SJCRH30 (cell line): ENCODE data around the gene FGFR2. TPM values are rescaled to one million over a fixed set of nuclear protein-coding genes. Genes with fewer than 3 reads are reported as not detected.
"Not testable (repeated sequence)": the region's sequence is repeated elsewhere in the genome, so short reads cannot be mapped to it uniquely, and the experiment has no call there.

Experiments used
- DNase-seq, 2 experiments: peaks; one replicate each; pipeline ENCODE4 v3.0.0-alpha.2; 2015 to 2020
- H3K27ac ChIP-seq: fragments of 250-450 bp; sonication (Bioruptor Pico); 2 replicates; pipeline ENCODE4 v1.5.1; 2020; ENCODE audit warnings: mild to moderate bottlenecking, moderate library complexity
- H3K27me3 ChIP-seq: fragments of 250-450 bp; sonication (Bioruptor Pico); 2 replicates; pipeline ENCODE4 v1.5.1; 2020; ENCODE audit warnings: mild to moderate bottlenecking, moderate library complexity
- H3K36me3 ChIP-seq: fragments of 250-450 bp; sonication (Bioruptor Pico); 2 replicates; pipeline ENCODE4 v1.5.1; 2020; ENCODE audit warnings: mild to moderate bottlenecking, moderate library complexity
- H3K4me1 ChIP-seq: fragments of 250-450 bp; sonication (Bioruptor Pico); 2 replicates; pipeline ENCODE4 v1.5.1; 2020; ENCODE audit warnings: mild to moderate bottlenecking, moderate library complexity
- H3K4me3 ChIP-seq: fragments of 250-450 bp; sonication (Bioruptor Pico); 2 replicates; pipeline ENCODE4 v1.5.1; 2020; ENCODE audit warnings: mild to moderate bottlenecking, moderate library complexity
- H3K9me3 ChIP-seq: fragments of 250-450 bp; sonication (Bioruptor Pico); replicated peaks from 2 replicates; pipeline ENCODE4 v1.5.1; 2020; ENCODE audit warnings: mild to moderate bottlenecking, moderate library complexity
- total RNA-seq: library from RNA; depleted of rRNA; stranded (reverse); fragments of >200 nt; shearing (Covaris generic); gene quantifications from 2 replicates; pipeline ENCODE4 v1.2.3, GENCODE V29; 2014

The FGFR2 gene
- total RNA-seq, 1 experiment from 2014 or later: 44.8 TPM

DNA sequence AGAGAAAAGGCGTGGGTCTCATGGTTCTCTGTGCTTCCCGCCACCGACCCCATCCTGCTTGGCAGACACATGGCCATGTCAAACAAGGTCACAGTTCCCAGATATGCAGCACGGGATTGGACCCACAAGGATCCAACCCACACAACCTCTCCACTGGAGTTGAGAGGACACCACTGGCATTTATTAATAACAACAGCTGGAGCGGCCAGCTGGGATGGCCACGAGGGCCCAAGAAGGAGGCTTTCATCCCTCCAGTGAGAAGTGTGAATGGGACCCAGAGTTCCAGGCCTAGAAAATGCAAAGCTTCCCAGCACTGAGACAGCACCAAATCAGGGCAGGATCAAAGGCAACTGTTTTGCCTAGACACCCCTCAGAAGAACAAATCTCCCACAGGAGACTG is 31.5 kb downstream of the FGFR2 start:
- Histone ChIP-seq H3K9me3 (no peaks in the 10 kb centered on the region), H3K4me3 (no peak overlapping the region), H3K36me3 (peaks cover 3% of the 10 kb centered on the region; the same call in 1 of the 2 replicates), H3K4me1 (peaks cover 15% of the 10 kb centered on the region), H3K27ac (peak overlapping the region; percentile 19), H3K27me3 (no peaks in the 10 kb centered on the region)
- peak; percentile 69 to 77 for DNase-seq

DNA sequence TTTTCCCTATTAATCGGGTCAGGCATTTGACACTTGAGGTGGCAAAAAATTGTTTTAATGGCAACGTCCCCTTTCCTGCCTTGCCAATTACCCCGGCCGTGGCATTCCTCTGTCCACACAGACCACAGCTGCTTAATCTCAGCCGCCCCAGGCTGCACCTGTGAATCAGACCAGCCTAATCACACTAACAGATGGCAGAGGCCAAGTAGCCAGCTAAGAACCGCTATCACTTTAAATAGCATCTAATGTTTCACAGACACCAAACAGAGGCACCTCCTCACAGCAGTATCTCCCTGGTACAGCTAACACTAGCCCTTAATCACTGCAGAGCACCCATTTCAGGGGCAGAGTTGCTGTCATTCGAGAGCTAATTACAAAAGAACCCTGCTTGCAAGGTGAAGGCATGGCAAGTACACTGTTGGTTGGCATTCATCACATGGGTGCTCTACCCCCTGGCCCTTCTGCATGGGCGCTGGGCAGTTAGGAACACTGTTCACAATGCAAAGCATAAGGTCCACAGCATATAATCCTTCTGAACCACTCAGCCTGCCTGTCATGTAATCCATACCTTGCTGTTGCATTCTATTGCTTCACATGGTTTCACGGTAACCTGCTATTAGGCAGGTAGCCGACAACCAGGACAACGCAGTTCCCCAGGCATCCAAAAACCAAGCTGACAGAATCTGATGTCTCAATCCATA is 38.8 kb downstream of the FGFR2 start:
- Histone ChIP-seq H3K4me1 (peaks cover 20% of the 10 kb centered on the region), H3K36me3 (peaks cover 3% of the 10 kb centered on the region; the same call in 1 of the 2 replicates), H3K27me3 (no peaks in the 10 kb centered on the region), H3K4me3 (no peak overlapping the region), H3K27ac (peak overlapping the region; percentile 27), H3K9me3 (no peaks in the 10 kb centered on the region)
- DNase-seq: peak; percentile 94 to 97

DNA sequence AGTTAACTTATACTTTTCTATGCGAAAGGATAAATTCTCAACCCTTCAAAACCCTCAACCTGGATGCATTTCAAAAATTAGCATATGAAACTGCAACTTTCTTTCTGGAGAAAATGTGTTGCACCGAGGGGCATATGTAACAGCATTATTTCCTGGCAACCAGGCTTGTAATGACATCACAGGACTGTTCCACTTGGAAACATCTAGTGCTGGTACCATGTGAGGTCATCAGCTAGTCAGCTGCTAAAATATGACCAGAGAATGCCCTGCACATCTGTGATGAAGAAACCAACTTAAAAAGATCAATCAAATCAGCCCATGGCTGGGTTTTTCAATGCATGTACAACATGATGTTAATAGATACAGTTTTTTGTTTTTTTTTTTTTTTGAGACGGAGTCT is 40.0 kb downstream of the FGFR2 start:
- no peaks in the 10 kb centered on the region for H3K36me3 ChIP-seq
- H3K4me3 ChIP-seq: no peak overlapping the region
- H3K9me3 ChIP-seq: no peaks in the 10 kb centered on the region
- no peaks in the 10 kb centered on the region for H3K27me3 ChIP-seq
- no peak for DNase-seq
- H3K27ac ChIP-seq: no peak overlapping the region
- peaks cover 20% of the 10 kb centered on the region for H3K4me1 ChIP-seq

DNA sequence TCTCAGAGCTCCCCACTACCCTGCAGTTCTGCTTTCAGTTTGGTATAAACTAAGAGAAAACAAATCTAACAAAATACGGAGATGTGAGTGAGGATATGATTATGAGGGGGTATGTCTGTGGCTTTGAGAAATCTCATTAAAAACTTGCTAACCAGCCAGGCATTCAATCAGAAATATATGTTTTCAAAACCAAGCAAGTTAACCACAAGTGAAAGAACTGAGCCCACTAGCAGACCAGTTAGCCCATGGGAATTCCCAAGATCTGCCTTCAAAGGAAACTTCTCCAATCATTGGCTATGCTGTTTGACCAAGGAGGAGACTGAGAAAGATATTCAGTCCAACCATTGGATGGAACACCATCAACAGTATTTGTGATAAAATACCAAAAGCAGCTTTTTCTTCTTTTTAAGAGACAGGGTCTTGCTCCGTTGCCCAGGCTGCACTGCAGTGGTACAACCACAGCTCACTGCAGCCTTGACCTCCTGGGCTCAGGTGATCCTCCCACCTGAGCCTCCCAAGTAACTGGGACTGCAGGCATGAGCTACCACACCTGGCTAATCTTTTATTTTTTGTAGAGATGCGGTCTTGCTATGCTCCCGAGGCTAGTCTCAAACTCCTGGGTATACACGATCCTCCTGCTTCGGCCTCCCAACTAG is 41.2 kb downstream of the FGFR2 start:
- Histone ChIP-seq H3K27me3 (no peaks in the 10 kb centered on the region), H3K4me3 (no peak overlapping the region), H3K4me1 (peaks cover 20% of the 10 kb centered on the region), H3K27ac (no peak overlapping the region), H3K9me3 (no peaks in the 10 kb centered on the region), H3K36me3 (no peaks in the 10 kb centered on the region)
- DNase-seq: no peak

DNA sequence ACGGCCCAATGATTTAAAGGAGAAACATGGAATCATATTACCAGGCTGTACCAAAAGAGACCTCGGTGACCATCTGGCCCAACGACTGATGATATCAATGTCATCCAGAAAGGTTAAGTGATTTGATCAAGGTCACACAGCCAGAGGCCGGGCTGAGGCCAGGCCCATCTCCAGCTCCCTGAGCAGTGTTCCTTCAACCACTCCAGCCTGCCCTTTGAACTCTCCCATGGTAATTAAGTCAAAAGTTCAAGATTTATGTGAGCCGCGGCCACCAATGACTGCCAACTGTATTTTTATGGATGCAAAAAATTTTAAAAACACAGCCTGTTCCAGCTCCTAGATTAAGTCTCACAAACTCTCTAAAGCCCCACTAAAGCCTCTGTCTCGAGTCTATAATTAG is 41.8 kb downstream of the FGFR2 start:
- Histone ChIP-seq H3K4me1 (peaks cover 20% of the 10 kb centered on the region), H3K36me3 (no peaks in the 10 kb centered on the region), H3K4me3 (no peak overlapping the region), H3K9me3 (peaks cover 4% of the 10 kb centered on the region; the same call in 1 of the 2 replicates), H3K27ac (no peak overlapping the region), H3K27me3 (no peaks in the 10 kb centered on the region)
- no peak for DNase-seq

DNA sequence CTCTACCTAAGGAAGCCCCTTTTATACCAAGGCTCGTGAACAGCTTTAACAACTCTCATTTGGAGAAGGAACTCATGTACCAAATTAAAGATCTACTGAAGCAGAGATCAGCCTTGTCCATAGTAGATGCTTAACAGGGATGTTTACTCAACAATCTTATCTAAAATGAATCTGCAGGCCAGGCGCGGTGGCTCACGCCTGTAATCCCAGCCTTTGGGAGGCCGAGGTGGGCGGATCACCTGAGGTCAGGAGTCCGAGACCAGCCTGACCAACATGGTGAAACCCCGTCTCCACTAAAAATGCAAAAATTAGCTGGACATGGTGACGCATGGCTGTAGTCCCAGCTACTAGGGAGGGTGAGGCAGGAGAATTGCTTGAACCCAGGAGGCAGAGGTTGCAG is 43.3 kb downstream of the FGFR2 start:
- peaks cover 16% of the 10 kb centered on the region for H3K4me1 ChIP-seq
- H3K27ac ChIP-seq, H3K4me3 ChIP-seq, H3K27me3 ChIP-seq, H3K9me3 ChIP-seq, DNase-seq: not testable (repeated sequence)
- H3K36me3 ChIP-seq: peaks cover 10% of the 10 kb centered on the region

DNA sequence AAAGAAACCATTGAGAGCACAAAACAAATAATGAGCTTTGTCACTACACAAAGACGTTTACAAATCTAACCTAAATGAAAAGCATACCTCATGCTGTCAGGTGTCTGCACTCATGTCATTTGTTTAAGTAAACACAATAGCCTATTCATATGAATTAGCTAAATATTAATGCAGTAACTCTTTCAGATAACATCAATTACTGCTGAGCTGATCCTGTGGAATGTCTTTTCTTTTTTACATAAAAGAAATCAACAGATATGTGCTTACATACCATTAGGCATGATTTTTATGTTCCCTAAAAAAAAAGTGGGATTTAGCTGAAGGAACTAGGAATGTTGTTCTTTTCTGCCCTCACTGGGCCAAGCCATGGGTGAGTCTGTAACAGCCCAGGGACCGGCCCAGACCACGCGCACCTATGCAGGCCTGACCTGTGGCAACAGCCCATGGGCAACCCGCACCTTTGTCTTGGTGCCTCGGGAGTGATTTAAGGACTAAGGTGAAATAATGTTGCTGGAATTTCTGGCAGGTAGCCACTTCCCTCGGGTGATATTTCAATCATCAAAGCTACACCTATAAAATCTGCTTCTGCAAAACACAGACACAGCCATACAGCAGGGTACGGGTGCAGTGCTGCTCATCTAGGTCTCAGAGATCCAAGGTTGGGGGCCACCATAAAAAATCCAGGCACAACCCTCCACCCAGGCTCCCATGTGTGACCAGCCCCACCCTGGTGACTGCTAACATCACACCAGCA is 44.6 kb downstream of the FGFR2 start:
- H3K27me3 ChIP-seq: no peaks in the 10 kb centered on the region
- H3K4me1 ChIP-seq: peaks cover 6% of the 10 kb centered on the region
- H3K36me3 ChIP-seq: peaks cover 17% of the 10 kb centered on the region
- H3K9me3 ChIP-seq: peaks cover 11% of the 10 kb centered on the region; the same call in 1 of the 2 replicates
- H3K4me3 ChIP-seq: no peak overlapping the region
- DNase-seq: no peak
- no peak overlapping the region for H3K27ac ChIP-seq

DNA sequence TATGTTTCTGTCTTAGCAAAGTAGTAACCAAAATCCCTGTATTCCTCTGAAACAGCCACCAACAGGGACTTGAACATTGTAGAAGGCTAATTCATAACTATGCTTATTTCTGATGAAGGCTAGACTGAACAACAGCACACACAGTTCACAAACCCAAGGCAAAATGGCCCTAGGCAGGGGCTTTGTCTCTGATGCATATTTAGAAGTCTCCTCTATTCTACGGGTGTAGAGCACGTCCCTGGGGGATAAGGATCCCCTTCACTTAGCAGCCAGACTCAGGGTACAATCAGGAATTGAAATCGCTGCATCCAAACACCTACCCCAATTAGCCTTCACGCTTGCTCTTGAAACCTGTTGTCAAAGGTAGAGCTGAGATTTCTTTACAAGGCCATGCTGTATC is 45.5 kb downstream of the FGFR2 start:
- no peak for DNase-seq
- peaks cover 17% of the 10 kb centered on the region for H3K36me3 ChIP-seq
- peaks cover 3% of the 10 kb centered on the region for H3K4me1 ChIP-seq
- no peak overlapping the region for H3K27ac ChIP-seq
- H3K27me3 ChIP-seq: no peaks in the 10 kb centered on the region
- peaks cover 11% of the 10 kb centered on the region; the same call in 1 of the 2 replicates for H3K9me3 ChIP-seq
- H3K4me3 ChIP-seq: no peak overlapping the region

DNA sequence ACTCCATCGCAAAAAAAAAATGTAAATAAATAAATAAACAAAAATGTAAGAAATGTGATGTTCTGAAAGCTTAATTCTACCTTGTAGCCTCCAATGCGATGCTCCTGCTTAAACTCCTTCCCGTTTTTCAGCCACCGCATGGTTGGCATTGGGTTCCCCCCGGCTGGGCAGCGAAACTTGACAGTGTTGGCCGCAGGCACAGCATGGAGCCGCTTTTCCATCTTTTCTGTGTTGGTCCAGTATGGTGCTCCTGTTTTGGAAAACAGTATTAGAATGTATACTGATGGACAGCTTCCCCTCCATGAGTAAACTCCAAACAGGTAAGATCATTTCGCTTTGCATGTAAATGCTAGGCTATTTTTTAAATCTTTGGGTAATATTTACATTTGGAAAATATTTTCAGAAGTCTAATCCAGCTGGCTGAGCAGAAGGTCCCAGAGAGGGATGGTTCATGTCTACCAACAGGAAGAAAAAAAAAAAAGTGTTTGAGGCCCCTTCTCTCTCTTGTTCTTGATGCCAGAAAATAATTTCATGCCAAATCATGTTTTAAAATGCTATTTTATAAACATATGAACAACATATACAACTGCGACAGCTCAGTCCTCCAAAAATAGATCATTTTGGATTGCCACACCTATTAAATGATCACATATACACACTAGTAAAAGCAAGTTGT is 46.9 kb downstream of the FGFR2 start:
- no peaks in the 10 kb centered on the region; the same call in 1 of the 2 replicates for H3K4me1 ChIP-seq
- H3K27ac ChIP-seq: no peak overlapping the region
- peaks cover 11% of the 10 kb centered on the region; the same call in 1 of the 2 replicates for H3K9me3 ChIP-seq
- H3K36me3 ChIP-seq: peaks cover 17% of the 10 kb centered on the region
- DNase-seq: no peak
- H3K4me3 ChIP-seq: no peak overlapping the region
- no peaks in the 10 kb centered on the region for H3K27me3 ChIP-seq

DNA sequence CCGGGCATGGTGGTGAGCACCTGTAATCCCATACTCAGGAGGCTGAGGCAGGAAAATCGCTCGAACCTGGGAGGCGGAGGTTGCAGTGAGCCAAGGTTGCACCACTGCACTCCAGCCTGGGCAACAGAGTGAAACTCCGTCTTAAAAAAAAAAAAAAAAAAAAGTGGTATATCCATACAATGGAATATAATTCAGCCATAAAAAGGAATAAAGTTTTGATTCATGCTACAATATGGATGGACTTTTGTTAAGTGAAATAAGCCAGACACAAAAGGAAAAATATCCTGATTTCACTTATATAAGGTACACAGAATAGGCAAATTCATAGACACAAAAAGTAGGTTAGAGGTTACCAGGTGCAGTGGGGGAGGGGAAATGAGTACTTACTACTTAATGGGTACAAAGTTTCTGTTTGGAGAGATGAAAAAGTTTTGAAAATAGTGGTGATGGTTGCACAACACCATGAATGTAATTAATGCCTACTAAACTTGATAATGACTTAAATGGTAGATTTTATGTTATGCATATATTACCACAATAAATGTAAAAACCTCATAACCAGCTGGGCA is 53.9 kb downstream of the FGFR2 start:
- no peak for DNase-seq
- H3K27ac ChIP-seq: no peak overlapping the region
- no peak overlapping the region for H3K4me3 ChIP-seq
- no peaks in the 10 kb centered on the region for H3K4me1 ChIP-seq
- peaks cover 9% of the 10 kb centered on the region for H3K36me3 ChIP-seq
- no peaks in the 10 kb centered on the region for H3K27me3 ChIP-seq
- H3K9me3 ChIP-seq: no peaks in the 10 kb centered on the region; the same call in 1 of the 2 replicates

DNA sequence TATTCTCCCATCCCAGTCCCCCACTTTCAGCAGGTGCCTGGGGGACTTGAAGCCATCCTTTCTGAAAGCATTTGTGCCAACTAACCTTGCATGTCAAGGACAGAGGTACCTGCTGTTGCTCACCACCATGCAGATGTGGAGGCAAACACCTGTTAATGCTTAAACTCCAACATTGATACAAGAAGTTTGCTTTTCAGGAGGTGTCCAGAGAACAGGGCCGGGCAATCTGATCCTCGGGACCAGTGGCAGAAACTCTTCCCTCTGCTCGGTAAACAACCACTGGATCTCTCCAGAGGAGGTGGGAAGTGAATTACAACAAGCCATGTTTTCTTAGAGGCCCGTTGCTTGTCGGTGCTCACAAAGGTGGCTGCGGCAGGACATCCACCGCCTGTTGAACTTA is 54.7 kb downstream of the FGFR2 start:
- H3K27ac ChIP-seq: no peak overlapping the region
- H3K9me3 ChIP-seq: no peaks in the 10 kb centered on the region; the same call in 1 of the 2 replicates
- no peak overlapping the region for H3K4me3 ChIP-seq
- H3K4me1 ChIP-seq: no peaks in the 10 kb centered on the region
- peaks cover 9% of the 10 kb centered on the region for H3K36me3 ChIP-seq
- no peak for DNase-seq
- no peaks in the 10 kb centered on the region for H3K27me3 ChIP-seq

DNA sequence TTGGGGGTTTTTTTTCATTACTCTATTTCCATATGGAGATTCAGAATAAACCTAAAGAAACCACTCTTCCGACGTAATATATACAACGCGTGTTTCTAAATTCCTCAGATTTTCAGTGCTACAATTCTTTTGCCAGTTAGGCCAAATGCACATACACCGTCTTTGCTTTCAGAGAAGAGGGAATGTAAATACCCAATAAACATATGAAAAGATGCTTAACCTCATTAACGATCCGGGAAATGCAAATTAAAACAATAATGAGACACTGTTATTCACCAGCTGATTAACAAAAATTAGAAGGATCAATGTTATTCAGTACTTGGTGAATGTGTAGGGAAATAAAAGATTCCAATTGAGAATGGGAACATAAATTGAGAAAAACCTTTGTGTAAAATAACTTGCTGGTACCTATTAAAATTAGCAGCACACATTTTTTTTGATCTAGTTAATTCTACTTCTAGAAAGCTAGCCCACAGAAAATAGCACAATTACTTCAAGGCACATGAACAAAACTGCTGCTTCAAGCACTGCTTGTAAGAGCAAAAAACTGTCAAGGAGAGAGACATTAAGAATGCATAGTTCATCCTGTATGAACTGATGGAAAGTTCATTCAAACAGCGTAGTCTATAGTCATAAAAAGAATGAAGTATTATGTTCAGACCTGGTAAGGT is 56.7 kb downstream of the FGFR2 start:
- no peaks in the 10 kb centered on the region; the same call in 1 of the 2 replicates for H3K9me3 ChIP-seq
- no peak overlapping the region for H3K27ac ChIP-seq
- H3K27me3 ChIP-seq: no peaks in the 10 kb centered on the region
- H3K4me1 ChIP-seq: no peaks in the 10 kb centered on the region
- H3K36me3 ChIP-seq: peaks cover 13% of the 10 kb centered on the region
- DNase-seq: no peak
- H3K4me3 ChIP-seq: no peak overlapping the region

DNA sequence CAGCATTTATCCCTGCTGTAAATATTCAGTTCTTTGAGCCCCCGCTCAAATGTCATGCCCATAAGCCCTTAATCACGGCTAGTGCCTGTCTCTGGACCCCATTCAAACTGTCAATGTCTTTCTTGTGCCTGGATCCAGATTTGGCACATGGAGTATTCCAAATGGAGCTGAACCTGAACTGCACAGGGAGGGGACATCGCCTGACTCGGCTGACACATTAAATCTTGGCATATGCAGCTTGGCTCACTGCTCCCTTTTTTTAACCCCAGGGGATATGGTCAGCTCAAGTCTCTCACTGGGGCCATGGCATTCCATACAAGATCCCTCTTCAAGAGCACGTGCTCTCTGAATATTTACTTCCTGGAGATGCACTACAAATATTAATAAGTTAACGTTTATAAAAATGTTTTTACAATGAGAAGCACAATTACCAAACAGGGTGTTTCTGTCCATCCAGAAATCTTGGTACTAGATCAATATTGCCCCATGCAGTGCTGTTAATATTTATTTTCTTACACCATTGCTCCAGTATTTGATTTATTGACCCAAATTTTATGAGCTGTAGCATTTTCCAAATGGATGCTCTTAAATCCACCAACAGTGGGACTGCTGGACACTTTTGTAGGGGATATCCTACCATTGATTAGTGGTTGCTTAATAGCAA is 57.4 kb downstream of the FGFR2 start:
- DNase-seq: no peak
- Histone ChIP-seq H3K27ac (no peak overlapping the region), H3K9me3 (no peaks in the 10 kb centered on the region; the same call in 1 of the 2 replicates), H3K27me3 (no peaks in the 10 kb centered on the region), H3K4me3 (no peak overlapping the region), H3K36me3 (peaks cover 13% of the 10 kb centered on the region), H3K4me1 (no peaks in the 10 kb centered on the region)
